HG03342 (cell line): ENCODE measurements around the gene METTL27.
"Not testable (repeated sequence)": the region's sequence is repeated elsewhere in the genome, so short reads cannot be mapped to it uniquely, and the experiment has no call there.

Experiments
- ATAC-seq: cut with Tn5 transposase; IDR thresholded peaks from one replicate; pipeline ENCODE4 v1.9.1; 2021; ENCODE audit warnings: mild to moderate bottlenecking, moderate library complexity; ENCODE audit not compliant: unreplicated experiment

METTL27 gene

DNA sequence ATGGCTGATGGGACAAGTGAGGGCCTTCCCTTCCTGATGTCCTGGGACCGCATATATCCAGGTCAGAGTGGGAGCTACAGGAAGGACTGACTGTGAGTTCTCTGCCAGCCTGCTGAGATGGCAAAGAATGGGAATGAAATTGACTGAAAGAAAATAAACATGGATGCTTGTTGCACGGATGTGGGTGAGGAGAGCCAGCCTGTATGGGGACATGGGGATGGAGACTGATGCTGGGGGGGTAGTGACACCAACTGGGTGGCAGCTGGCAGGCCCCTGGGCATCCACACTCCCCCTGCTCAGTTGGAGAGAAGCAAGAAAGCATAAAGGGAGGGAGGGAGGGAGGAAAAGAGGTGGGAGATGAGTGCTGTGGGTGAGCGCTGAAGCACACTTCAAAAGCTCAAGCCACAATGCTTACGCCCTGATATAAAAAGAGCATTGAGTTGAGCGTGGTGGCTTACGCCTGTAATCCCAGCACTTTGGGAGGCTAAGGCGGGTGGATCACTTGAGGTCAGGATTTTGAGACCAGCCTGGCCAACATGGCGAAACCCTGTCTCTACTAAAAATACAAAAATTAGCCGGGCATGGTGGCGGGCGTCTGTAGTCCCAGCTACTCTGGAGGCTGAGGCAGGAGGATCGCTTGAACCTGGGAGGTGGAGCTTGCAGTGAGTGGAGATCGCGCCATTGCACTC, 20.6 kb downstream of the METTL27 start:
- not testable (repeated sequence) for ATAC-seq

DNA sequence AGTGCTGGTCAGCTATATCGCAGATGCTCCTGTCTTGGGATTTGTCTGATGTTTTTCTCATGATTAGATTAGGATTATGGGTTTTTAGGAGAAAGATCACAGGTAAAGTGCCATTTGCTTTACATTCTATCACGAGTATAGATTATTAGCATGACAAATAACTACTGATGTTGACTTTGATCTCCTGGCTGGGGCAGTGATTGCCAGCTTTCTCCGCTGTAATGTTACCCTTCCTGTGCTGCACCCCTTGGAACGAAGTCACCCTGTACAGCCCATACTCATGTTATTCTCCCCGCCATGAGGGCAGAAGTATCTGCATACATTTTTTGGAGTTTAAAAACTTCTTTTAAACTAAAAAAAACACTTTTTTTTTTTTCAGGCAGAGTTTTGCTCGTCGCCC, 22.3 kb downstream of the METTL27 start:
- no peak for ATAC-seq

DNA sequence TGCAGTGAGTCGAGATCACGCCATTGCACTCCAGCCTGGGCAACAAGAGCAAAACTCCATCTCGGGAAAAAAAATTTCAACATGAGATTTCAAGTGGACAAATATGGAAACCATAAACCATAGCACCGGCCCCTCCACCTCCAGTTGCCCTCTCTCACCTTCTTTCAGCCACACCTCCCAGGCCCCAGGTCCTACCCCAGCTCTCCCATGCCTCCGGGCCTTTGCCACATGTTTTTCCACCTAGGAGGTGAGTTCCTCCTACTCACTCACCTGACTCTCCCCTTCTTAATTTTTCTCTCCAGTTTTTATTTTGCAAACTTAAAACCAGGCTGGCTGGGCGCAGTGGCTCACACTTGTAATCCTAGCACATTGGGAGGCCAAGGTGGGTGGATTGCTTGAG, 25.2 kb downstream of the METTL27 start:
- ATAC-seq = no peak

DNA sequence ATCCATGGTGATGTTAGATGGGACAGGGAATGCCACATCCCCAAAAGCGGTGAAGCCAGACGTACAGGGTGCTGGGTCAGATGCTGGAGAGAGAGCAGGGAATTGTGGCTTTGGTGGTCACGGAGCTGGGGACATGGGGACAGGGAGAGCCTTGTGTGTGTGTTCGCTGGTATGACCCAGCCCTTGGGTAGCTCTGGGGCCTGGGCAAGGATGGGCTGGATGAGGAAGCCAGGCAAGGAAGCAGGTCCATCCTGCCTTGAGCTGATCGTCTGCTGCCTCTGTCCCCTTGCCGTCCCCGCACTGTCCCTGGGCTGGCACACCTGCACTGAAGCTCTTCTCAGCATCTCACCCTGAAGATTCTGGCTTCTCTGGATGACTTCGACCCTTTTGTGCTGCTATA, 26.9 kb downstream of the METTL27 start:
- no peak for ATAC-seq

DNA sequence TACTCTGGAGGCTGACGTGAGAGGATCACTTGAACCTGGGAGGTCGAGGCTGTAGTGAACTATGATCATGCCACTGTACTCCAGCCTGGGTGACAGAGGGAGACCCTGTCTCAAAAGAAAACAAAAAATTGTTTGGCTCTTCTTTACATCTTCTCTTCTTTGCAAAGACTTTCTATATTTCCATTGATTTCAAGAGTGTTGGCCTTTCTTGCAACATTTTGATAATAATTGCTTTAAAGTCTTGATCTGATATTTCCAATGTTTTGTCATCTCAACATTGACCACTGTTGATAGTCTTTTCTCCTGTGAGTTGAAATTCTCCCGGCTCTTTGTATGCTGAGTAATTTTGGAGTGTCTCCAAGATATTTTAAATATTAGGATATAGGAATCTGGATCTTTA, 29.3 kb downstream of the METTL27 start:
- ATAC-seq = no peak

DNA sequence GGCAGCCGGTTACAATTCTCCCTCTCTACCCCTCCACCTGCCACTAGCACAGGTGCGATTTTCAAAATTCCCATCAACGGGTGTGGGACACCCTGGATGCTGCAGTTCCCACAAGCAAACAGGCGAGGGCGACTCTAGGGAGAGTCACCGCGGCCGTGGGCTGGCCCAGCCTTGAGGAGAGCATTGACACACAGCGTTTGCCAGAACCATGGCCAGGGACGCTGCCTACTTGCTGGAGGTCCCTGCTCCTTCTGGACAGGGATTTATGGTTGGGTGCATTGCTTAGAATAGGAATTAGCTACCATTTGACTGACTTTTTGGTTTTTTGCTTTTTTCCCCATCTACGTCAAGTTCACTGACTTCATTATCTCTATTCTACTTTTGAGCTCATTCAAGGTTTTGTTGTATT, 30.6 kb downstream of the METTL27 start:
- ATAC-seq = no peak

DNA sequence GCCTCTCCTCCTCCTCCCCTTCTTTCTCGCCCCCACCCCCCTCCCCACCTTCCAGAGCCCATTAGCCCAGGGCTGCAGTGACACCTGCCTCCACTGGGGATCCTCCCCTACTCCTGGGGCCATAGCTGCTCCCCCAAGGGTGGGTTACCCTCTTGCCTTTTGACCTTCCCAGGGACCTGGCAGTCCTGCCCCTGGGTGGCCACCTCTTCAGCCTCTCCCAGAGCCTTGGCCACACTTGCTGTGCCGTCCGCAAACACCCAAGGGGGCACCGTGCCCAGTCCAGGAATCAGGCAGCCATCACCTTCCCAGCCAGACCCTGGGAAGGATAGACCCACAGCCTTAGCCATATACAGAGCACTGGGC, 31.3 kb downstream of the METTL27 start:
- ATAC-seq = no peak

DNA sequence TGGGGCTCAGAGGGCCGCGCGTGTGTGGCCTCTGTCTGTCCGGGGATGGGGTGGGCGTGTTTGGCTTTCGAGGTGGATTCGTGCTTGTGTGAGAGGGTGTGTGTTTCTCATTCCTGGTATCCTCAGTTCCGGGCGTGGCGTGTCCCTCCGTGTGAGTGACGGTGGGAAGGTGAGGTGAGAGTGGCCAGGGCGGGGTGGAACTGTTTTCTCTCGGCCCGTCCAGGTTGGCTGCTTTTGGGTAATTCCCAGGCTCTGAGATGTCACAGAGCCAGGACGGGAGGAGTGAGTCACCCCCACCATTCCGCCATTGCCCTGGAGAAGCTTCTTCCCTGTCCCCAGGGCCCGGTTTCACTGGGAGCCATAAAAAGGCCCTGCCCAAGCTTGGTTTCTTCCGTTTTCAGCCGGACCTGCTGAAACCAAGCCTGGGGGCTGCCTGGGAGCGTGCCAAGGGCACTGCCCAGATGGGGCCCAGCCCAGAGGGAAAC, 32.8 kb downstream of the METTL27 start:
- ATAC-seq = no peak

DNA sequence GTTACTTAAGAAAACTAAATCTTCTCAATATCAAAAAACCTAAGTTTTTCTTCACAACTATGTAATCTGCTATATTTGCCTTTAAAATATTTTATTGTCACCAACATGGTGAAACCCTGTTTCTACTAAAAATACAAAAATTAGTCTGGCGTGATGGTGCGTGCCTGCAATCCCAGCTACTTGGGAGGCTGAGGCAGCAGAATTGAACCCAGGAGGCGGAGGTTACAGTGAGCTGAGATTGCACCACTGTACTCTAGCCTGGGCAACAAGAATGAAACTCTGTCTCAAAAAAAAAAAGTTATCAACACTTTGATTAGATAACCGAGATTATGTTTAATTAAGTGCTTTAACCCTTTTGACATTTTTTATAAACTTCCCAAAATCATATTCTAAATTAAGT, 39.9 kb downstream of the METTL27 start:
- no peak for ATAC-seq

DNA sequence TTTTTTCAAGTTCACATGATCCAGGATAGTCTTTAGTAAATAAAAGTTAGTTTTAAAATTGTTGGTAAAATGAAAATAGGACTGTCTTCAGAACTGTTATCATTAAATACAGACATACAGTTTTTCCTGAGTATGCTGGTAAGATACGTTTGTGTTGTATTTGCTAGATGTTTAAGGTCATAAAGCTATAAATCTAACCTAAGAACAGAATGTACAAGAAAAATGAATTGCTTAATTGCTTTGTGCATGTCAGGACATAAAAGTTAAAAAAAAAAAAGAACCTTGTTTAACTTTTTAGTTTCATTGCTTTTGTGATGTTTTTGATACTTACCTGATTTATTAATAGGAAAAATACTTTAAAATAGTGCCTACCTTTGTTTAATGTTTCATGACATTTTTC, 40.7 kb downstream of the METTL27 start:
- ATAC-seq = no peak

DNA sequence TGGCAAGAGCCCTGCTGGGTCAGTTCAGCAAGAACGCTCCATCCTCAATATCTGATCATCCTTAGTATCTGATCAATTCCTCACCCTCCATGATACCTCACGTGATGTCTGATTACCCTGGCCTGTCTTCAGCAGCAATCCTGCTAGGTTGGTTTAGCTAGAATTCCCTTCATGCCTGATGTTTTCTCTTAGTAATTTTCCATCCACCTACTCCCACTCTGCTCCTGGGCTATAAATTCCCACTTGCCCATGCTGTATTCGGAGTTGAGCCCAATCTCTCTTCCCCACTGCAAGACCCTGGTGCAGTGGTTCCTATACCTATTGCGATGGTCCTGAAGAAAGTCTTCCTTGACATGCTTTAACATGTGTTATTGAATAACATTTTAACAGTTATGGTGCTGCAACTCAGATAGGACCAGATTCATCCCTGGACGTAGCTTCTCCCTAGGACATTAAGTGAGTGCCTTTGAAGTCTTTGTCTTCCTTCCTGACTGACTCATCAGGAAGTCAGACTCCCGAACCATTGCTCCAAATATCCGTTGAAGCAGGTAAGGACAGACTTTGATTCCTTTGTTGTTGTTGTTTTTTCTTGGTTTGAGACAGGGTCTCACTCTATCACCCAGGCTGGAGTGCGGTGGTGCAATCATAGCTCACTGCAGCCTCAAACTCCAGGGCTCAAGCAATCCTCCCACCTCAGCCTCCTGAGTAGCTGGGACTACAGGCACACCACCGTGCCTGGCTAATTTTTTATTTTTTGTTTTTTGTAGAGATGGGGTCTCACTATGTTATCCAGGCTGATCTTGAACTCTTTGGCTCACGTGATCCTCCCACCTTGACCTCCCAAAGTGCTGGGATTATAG, 42.8 kb downstream of the METTL27 start:
- ATAC-seq = no peak

DNA sequence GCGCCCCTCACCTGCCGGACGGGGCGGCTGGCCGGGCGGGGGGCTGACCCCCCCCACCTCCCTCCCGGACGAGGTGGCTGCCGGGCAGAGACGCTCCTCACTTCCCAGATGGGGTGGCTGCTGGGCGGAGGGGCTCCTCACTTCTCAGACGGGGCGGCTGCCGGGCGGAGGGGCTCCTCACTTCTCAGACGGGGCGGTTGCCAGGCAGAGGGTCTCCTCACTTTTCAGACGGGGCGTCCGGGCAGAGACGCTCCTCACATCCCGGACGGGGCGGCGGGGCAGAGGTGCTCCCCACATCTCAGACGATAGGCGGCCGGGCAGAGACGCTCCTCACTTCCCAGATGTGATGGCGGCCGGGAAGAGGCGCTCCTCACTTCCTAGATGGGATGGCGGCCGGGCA, 45.1 kb downstream of the METTL27 start:
- not testable (repeated sequence) for ATAC-seq

DNA sequence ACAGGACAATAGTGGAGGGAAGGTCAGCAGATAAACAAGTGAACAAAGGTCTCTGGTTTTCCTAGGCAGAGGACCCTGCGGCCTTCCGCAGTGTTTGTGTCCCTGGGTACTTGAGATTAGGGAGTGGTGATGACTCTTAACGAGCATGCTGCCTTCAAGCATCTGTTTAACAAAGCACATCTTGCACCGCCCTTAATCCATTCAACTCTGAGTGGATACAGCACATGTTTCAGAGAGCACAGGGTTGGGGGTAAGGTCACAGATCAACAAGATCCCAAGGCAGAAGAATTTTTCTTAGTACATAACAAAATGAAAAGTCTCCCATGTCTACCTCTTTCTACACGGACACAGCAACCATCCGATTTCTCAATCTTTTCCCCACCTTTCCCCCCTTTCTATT, 45.7 kb downstream of the METTL27 start:
- not testable (repeated sequence) for ATAC-seq

DNA sequence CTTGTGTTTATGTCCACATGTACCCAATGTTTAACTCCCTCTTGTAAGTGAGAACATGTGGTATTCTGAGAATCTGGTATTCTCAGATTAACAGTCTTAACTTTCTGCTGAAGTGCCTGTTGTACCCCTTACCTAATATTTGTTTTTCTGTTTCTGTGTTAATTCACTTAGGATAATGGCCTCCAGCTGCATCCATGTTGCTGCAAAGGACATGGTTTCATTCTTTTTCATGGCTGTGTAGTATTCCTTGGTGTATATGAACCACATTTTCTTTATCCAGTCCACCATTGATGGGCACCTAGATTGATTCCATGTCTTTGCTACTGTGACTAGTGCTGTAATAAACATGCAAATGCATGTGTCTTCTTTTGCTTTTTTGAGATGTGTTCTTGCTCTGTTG, 47.1 kb downstream of the METTL27 start:
- ATAC-seq = not testable (repeated sequence)

DNA sequence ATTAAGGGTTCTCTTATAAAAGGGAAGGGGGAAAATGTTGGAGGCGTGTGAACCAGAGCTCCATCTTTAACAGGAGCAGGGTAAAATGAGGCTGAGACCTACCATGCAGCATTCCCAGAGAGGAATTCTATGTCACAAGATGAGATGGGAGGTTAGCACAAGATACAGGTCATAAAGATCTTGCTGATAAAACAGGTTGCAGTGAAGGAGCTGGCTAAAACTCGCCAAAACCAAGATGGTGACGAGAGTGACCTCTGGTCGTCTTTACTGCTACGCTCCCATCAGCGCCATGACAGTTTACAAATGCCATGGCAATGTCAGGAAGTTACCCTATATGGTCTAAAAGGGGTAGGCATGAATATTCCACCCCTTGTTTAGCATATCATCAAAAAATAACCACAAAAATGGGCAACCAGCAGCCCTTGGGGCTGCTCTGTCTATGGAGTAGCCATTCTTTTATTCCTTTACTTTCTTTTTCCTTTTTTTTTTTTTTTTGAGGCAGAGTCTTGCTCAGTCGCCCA, 51.1 kb downstream of the METTL27 start:
- not testable (repeated sequence) for ATAC-seq

DNA sequence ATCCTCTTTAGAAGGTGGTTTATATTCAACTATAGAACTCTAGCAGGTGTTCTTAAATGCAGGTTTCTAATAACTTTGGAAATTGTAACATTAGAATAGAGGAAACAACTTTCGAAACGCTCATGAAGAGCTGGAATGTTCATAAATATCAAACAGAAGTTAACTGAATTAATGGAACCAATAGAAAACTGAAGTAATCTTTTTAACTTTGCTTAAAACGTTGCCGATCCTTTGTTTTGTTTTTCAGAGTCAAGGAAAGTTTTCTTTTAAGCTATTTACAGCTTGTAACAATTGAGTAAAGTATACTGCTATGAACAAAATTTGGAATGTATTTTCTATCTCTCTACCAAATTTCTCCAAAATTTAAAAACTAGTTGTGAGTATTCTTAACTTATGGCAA, 53.3 kb downstream of the METTL27 start:
- ATAC-seq = no peak

DNA sequence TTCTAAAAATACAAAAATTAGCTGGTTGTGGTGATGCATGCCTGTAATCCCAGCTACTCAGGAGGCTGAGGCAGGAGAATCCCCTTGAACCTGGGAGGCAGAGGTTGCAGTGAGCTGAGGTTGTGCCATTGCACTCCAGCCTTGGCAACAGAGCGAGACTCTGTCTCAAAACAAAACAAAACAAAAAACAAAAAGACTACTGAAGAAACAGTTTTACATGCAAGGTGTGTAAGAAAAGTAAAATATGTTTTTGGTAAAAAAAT, 54.6 kb downstream of the METTL27 start:
- not testable (repeated sequence) for ATAC-seq

DNA sequence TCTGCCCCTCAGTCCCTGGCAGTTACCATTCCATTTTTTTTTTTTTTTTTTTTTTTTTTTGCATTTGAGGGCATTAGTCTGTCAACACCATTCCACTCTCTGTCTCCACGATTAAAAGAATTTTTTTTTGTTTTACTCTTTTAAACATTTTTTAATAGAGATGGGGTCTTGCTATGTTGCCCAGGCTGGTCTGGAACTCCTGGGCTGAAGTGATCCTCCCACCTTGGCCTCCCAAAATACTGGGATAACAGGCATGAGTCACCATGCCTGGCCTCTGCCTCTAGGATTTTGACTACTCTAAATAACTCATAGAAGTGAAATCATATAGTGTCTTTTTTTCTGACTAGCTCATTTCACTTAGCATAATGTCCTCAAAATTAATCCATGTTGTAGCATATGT, 55.7 kb downstream of the METTL27 start:
- ATAC-seq = no peak
